ENCODE data around the gene CHD9. TPM values are rescaled to one million over a fixed set of nuclear protein-coding genes. Genes with fewer than 3 reads are reported as not detected.
"Not testable (repeated sequence)": the region's sequence is repeated elsewhere in the genome, so short reads cannot be mapped to it uniquely, and the experiment has no call there.

The CHD9 gene
- total RNA-seq, 3 donors from 2014 or later (not counting 1 experiment from before 2014, with no cell fraction given), result 81.4 to 85.2 (median 81.9) TPM

GRCh38 chr16:53258809-53259208 is 204.0 kb downstream of the CHD9 start:
- WGBS (ENCODE audit: insufficient coverage), result 96% methylated on average over 3 of the region's 3 CpGs
- no peak overlapping the region for H3K4me3 ChIP-seq (ENCODE audit: low read length)
- TF ChIP-seq, protein P1, sequence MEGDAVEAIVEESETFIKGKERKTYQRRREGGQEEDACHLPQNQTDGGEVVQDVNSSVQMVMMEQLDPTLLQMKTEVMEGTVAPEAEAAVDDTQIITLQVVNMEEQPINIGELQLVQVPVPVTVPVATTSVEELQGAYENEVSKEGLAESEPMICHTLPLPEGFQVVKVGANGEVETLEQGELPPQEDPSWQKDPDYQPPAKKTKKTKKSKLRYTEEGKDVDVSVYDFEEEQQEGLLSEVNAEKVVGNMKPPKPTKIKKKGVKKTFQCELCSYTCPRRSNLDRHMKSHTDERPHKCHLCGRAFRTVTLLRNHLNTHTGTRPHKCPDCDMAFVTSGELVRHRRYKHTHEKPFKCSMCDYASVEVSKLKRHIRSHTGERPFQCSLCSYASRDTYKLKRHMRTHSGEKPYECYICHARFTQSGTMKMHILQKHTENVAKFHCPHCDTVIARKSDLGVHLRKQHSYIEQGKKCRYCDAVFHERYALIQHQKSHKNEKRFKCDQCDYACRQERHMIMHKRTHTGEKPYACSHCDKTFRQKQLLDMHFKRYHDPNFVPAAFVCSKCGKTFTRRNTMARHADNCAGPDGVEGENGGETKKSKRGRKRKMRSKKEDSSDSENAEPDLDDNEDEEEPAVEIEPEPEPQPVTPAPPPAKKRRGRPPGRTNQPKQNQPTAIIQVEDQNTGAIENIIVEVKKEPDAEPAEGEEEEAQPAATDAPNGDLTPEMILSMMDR (IDR thresholded peaks at IDR 0.05), result no peak
- H3K27me3 Mint-ChIP-seq (ENCODE audit: low read depth in 2 of 2), result no peaks in the 10 kb centered on the region
- peaks cover 62% of the 10 kb centered on the region for H3K36me3 ChIP-seq (ENCODE audit: control insufficient read depth, insufficient read depth, low read length)
- no peak for ATAC-seq
- H3K9me3 Mint-ChIP-seq, result no peaks in the 10 kb centered on the region
- no peak overlapping the region for H3K27ac Mint-ChIP-seq
- no peaks in the 10 kb centered on the region for H3K27me3 ChIP-seq (ENCODE audit: control insufficient read depth, insufficient read depth, low read length)
- DNase-seq, result no peak
- peaks cover 31% of the 10 kb centered on the region for H3K36me3 Mint-ChIP-seq
- intact Hi-C loops (cut with micrococcal nuclease), result no loop called here
- H3K4me1 ChIP-seq (ENCODE audit: control insufficient read depth, insufficient read depth, low read length), result no peaks in the 10 kb centered on the region
- H3K4me1 Mint-ChIP-seq, result no peaks in the 10 kb centered on the region
- H3K9me3 ChIP-seq (ENCODE audit: control insufficient read depth, insufficient read depth, low read length), result no peaks in the 10 kb centered on the region
- no peak overlapping the region for H3K27ac ChIP-seq (ENCODE audit: low read length)
- H3K4me3 Mint-ChIP-seq, result no peak overlapping the region

DNA sequence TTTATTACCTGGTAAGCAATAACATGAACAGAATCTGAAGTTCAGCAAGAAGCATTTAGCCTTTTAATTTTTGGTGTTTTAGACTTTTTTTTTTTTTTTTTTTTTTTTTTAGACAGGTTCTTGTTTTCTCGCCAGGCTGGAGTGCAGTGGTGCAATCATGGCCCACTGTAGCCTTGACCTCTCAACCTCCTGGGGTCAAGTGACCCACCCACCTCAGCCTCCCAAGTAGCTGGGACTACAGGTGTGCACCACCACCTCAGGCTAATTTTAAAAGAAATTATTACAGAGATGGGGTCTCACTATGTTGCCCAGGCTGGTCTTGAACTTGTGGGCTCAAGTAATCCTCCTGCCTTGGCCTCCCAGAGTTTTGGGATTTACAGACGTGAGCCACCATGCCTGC is 206.5 kb downstream of the CHD9 start:
- H3K36me3 Mint-ChIP-seq, result peaks cover 24% of the 10 kb centered on the region
- H3K9me3 ChIP-seq (ENCODE audit: control insufficient read depth, insufficient read depth, low read length), result no peaks in the 10 kb centered on the region
- intact Hi-C loops (cut with micrococcal nuclease), result no loop called here

DNA sequence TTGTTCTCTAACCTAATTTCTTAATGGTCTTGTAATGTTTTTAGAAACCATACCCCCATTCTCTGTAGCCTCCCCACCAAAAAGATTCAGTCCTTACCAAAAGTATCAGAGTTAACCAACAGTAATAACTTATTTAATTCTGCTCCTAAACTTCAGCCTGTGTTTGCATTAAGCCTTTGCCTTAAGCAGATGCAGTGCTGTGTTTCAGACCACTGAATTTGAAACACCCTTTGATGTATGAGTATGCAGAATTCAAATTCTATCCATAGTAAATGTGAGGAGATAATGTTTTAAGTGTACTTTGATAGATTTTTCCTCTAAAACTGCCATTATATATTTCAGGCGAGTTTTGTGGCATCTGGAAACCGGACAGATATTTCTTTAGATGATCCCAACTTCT is 207.9 kb downstream of the CHD9 start:
- ATAC-seq (no peak), DNase-seq (no peak)
- no peak overlapping the region for H3K27ac Mint-ChIP-seq
- TF ChIP-seq, protein P1 (IDR thresholded peaks at IDR 0.05), result no peak
- intact Hi-C loops (cut with micrococcal nuclease), result no loop called here
- Histone ChIP-seq H3K9me3 (ENCODE audit: control insufficient read depth, insufficient read depth, low read length) (no peaks in the 10 kb centered on the region), H3K36me3 (ENCODE audit: control insufficient read depth, insufficient read depth, low read length) (peaks cover 51% of the 10 kb centered on the region), H3K4me3 (ENCODE audit: low read length) (no peak overlapping the region), H3K4me1 (ENCODE audit: control insufficient read depth, insufficient read depth, low read length) (no peaks in the 10 kb centered on the region), H3K27me3 (ENCODE audit: control insufficient read depth, insufficient read depth, low read length) (no peaks in the 10 kb centered on the region), H3K27ac (ENCODE audit: low read length) (no peak overlapping the region)
- H3K9me3 Mint-ChIP-seq, result no peaks in the 10 kb centered on the region
- no peaks in the 10 kb centered on the region for H3K27me3 Mint-ChIP-seq (ENCODE audit: low read depth in 2 of 2)
- no peaks in the 10 kb centered on the region for H3K4me1 Mint-ChIP-seq
- no CpG with 5 or more reads among the region's 2 CpGs for WGBS (ENCODE audit: insufficient coverage)
- H3K4me3 Mint-ChIP-seq, result no peak overlapping the region
- peaks cover 14% of the 10 kb centered on the region for H3K36me3 Mint-ChIP-seq

More for the DNA sequence above, 206.5 kb downstream of the CHD9 start:
- TF ChIP-seq, protein P1 (IDR thresholded peaks at IDR 0.05), result no peak
- no peak overlapping the region for H3K27ac Mint-ChIP-seq
- 89% methylated on average over 2 of the region's 2 CpGs for WGBS (ENCODE audit: insufficient coverage)
- ATAC-seq, result no peak
- H3K4me1 Mint-ChIP-seq, result no peaks in the 10 kb centered on the region
- Histone ChIP-seq H3K27me3 (ENCODE audit: control insufficient read depth, insufficient read depth, low read length) (no peaks in the 10 kb centered on the region), H3K36me3 (ENCODE audit: control insufficient read depth, insufficient read depth, low read length) (peaks cover 55% of the 10 kb centered on the region), H3K4me1 (ENCODE audit: control insufficient read depth, insufficient read depth, low read length) (no peaks in the 10 kb centered on the region), H3K27ac (ENCODE audit: low read length) (no peak overlapping the region), H3K4me3 (ENCODE audit: low read length) (no peak overlapping the region)
- DNase-seq, result no peak
- no peaks in the 10 kb centered on the region for H3K9me3 Mint-ChIP-seq
- H3K4me3 Mint-ChIP-seq, result no peak overlapping the region
- no peaks in the 10 kb centered on the region for H3K27me3 Mint-ChIP-seq (ENCODE audit: low read depth in 2 of 2)

- H3K27me3 Mint-ChIP-seq (ENCODE audit: low read depth in 2 of 2), result no peaks in the 10 kb centered on the region
- H3K4me3 Mint-ChIP-seq, result no peak overlapping the region
Measured at GRCh38 chr16:53266156-53266555, 211.4 kb downstream of the CHD9 start.

DNA sequence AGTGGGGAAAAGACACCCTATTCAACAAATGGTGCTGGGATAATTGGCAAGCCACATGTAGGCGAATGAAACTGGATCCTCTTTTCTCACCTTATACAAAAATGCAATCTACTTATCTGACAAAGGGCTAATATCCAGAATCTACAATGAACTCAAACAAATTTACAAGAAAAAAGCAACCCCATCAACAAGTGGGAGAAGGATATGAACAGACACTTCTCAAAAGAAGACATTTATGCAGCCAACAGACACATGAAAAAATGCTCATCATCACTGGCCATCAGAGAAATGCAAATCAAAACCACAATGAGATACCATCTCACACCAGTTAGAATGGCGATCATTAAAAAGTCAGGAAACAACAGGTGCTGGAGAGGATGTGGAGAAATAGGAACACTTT is 223.7 kb downstream of the CHD9 start:
- 100% methylated on average over 1 of the region's 2 CpGs for WGBS (ENCODE audit: insufficient coverage)
- H3K27me3 ChIP-seq (ENCODE audit: control insufficient read depth, insufficient read depth, low read length); intact Hi-C loops (cut with micrococcal nuclease); H3K4me3 ChIP-seq (ENCODE audit: low read length); H3K4me1 Mint-ChIP-seq; ATAC-seq; H3K27ac ChIP-seq (ENCODE audit: low read length); H3K9me3 Mint-ChIP-seq; H3K27ac Mint-ChIP-seq; H3K4me3 Mint-ChIP-seq; H3K9me3 ChIP-seq (ENCODE audit: control insufficient read depth, insufficient read depth, low read length); H3K36me3 Mint-ChIP-seq; H3K27me3 Mint-ChIP-seq (ENCODE audit: low read depth in 2 of 2); DNase-seq; H3K4me1 ChIP-seq (ENCODE audit: control insufficient read depth, insufficient read depth, low read length): not testable (repeated sequence)
- peaks cover 52% of the 10 kb centered on the region for H3K36me3 ChIP-seq (ENCODE audit: control insufficient read depth, insufficient read depth, low read length)

More at GRCh38 chr16:53266156-53266555, 211.4 kb downstream of the CHD9 start:
- no peaks in the 10 kb centered on the region for H3K9me3 Mint-ChIP-seq
- intact Hi-C loops (cut with micrococcal nuclease), result no loop called here
- Histone ChIP-seq H3K4me1 (ENCODE audit: control insufficient read depth, insufficient read depth, low read length) (no peaks in the 10 kb centered on the region), H3K4me3 (ENCODE audit: low read length) (no peak overlapping the region), H3K9me3 (ENCODE audit: control insufficient read depth, insufficient read depth, low read length) (no peaks in the 10 kb centered on the region), H3K27me3 (ENCODE audit: control insufficient read depth, insufficient read depth, low read length) (no peaks in the 10 kb centered on the region), H3K27ac (ENCODE audit: low read length) (no peak overlapping the region), H3K36me3 (ENCODE audit: control insufficient read depth, insufficient read depth, low read length) (peaks cover 65% of the 10 kb centered on the region)
- no peak for DNase-seq
- TF ChIP-seq, protein P1 (IDR thresholded peaks at IDR 0.05), result no peak
- no peak overlapping the region for H3K27ac Mint-ChIP-seq
- H3K4me1 Mint-ChIP-seq, result peaks cover 0 to 5% of the 10 kb centered on the region in 2 donors
- ATAC-seq, result no peak
- H3K36me3 Mint-ChIP-seq, result peaks cover 7% of the 10 kb centered on the region
